CD4-positive, alpha-beta memory T cell (primary cell): ENCODE measurements around the gene FUT4. TPM values are rescaled to one million over a fixed set of nuclear protein-coding genes. Genes with fewer than 3 reads are reported as not detected.
"Not testable (repeated sequence)": the region's sequence is repeated elsewhere in the genome, so short reads cannot be mapped to it uniquely, and the experiment has no call there.

Experiments
- CTCF ChIA-PET: fragments of 350-600 bp; sonication (Branson Sonifier 250); formaldehyde crosslinking; loops from one replicate; lab custom pipeline; 2021; ENCODE audit warnings: inconsistent platforms; ENCODE audit not compliant: partially characterized antibody; lab: Charles Lee
- POLR2A ChIA-PET: fragments of 350-600 bp; sonication (Branson Sonifier 250); formaldehyde crosslinking; loops from one replicate; lab custom pipeline; 2021; ENCODE audit not compliant: partially characterized antibody; lab: Charles Lee
- DNase-seq, 5 donors: peaks; one replicate each; pipeline versions ENCODE4 v3.0.0 to v3.0.0-alpha.2; 2020 to 2022; ENCODE audit warnings: mixed read lengths in 1 of 5
- H3K27ac ChIP-seq: one replicate; pipeline ENCODE4 v1.7.0; 2013; ENCODE audit warnings: low read depth, low read length
- H3K27me3 ChIP-seq: 2 replicates; pipeline ENCODE4 v1.7.0; 2013; ENCODE audit warnings: mild to moderate bottlenecking, low read length, moderate library complexity; ENCODE audit not compliant: insufficient read depth
- H3K36me3 ChIP-seq: 2 replicates; pipeline ENCODE4 v1.7.0; 2013; ENCODE audit warnings: mild to moderate bottlenecking, low read length, moderate library complexity; ENCODE audit not compliant: insufficient read depth
- H3K4me1 ChIP-seq: 2 replicates; pipeline ENCODE4 v1.7.0; 2013; ENCODE audit warnings: mild to moderate bottlenecking, low read length, moderate library complexity; ENCODE audit not compliant: insufficient read depth
- H3K4me3 ChIP-seq, 2 donors: one replicate each; pipeline ENCODE4 v1.7.0; 2013; ENCODE audit warnings: low read length in 2 of 2, mild to moderate bottlenecking in 1 of 2
- H3K9me3 ChIP-seq, 2 donors: one replicate each; pipeline ENCODE4 v1.7.0; 2013; ENCODE audit warnings: low read length in 2 of 2, control low read depth in 1 of 2; ENCODE audit not compliant: control insufficient read depth in 1 of 2
- H3K27ac Mint-ChIP-seq, 7 donors: one replicate each; pipeline ENCODE4 v1.8.0; 2020 to 2021; ENCODE audit warnings: mixed read lengths in 7 of 7, mild to moderate bottlenecking in 6 of 7, inconsistent platforms in 3 of 7, moderate library complexity in 3 of 7
- H3K27me3 Mint-ChIP-seq, 2 donors: one replicate each; pipeline ENCODE4 v1.8.0; 2020 to 2021; ENCODE audit warnings: mixed read lengths in 2 of 2
- H3K36me3 Mint-ChIP-seq, 2 donors: one replicate each; pipeline ENCODE4 v1.8.0; 2020 to 2021; ENCODE audit warnings: mixed read lengths in 2 of 2, inconsistent platforms in 1 of 2, mild to moderate bottlenecking in 1 of 2
- H3K4me1 Mint-ChIP-seq, 4 donors: one replicate each; pipeline ENCODE4 v1.8.0; 2020 to 2021; ENCODE audit warnings: mixed read lengths in 4 of 4, mild to moderate bottlenecking in 1 of 4
- H3K4me3 Mint-ChIP-seq, 8 donors: one replicate each; pipeline ENCODE4 v1.8.0; 2020 to 2021; ENCODE audit warnings: mixed read lengths in 8 of 8, mild to moderate bottlenecking in 7 of 8, moderate library complexity in 6 of 8, inconsistent platforms in 3 of 8
- H3K9me3 Mint-ChIP-seq, 8 donors: one replicate each; pipeline ENCODE4 v1.8.0; 2020 to 2021; ENCODE audit warnings: mixed read lengths in 8 of 8, mild to moderate bottlenecking in 5 of 8, inconsistent platforms in 3 of 8, moderate library complexity in 1 of 8
- intact Hi-C: fragments of 100-400 bp; cut with micrococcal nuclease; formaldehyde crosslinking; loops from one replicate; pipeline ENCODE4 v1.15.1; 2023
- polyA plus RNA-seq, 2 donors: library from polyadenylated mRNA; unstranded; fragments of 300-500 nt; fragmentation: Illumina TruSeq; gene quantifications; one replicate each; pipeline ENCODE4 v1.2.3, GENCODE V29; 2021
- total RNA-seq, 2 experiments: library from RNA; stranded (reverse); gene quantifications; one replicate each; pipeline ENCODE4 v1.2.3, GENCODE V29; 2021

The FUT4 gene
- total and polyA plus RNA-seq, 4 experiments from 2014 or later: 1.6 to 7.4 (median 4.4) TPM

DNA sequence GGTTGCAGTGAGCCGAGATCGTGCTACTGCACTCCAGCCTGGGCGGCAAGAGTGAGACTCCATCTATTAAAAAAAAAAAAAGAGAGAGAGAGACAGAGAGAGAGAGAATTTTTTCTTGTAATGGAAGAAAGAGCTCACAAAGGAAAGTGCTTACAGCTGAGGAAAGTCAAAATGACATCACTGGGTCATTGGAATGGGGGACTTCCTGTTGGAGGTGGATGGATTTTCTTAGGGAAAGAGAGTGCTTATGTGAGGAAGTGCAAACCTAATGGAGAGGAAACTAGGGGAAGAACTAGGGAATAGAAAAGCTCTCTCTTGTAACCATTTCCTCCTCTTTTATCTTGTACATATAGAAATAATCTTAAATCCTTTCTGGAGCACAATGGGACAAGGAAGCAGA lies 17.1 kb downstream of the FUT4 start:
- H3K36me3 Mint-ChIP-seq: no peaks in the 10 kb centered on the region
- H3K27me3 Mint-ChIP-seq: no peaks in the 10 kb centered on the region
- CTCF ChIA-PET: no interaction called here
- intact Hi-C loops: no loop called here
- H3K36me3 ChIP-seq: no peaks in the 10 kb centered on the region
- no peak overlapping the region for H3K27ac ChIP-seq
- H3K4me3 ChIP-seq: no peak overlapping the region
- peaks cover 0 to 1% (median 0%) of the 10 kb centered on the region in 4 donors for H3K4me1 Mint-ChIP-seq
- POLR2A ChIA-PET: no interaction called here
- H3K4me1 ChIP-seq: no peaks in the 10 kb centered on the region
- H3K9me3 ChIP-seq: no peaks in the 10 kb centered on the region
- no peak overlapping the region for H3K4me3 Mint-ChIP-seq
- no peaks in the 10 kb centered on the region for H3K9me3 Mint-ChIP-seq
- H3K27ac Mint-ChIP-seq: peak overlapping the region in 1 of 7 donors; percentile 53
- no peaks in the 10 kb centered on the region for H3K27me3 ChIP-seq
- DNase-seq: no peak

DNA sequence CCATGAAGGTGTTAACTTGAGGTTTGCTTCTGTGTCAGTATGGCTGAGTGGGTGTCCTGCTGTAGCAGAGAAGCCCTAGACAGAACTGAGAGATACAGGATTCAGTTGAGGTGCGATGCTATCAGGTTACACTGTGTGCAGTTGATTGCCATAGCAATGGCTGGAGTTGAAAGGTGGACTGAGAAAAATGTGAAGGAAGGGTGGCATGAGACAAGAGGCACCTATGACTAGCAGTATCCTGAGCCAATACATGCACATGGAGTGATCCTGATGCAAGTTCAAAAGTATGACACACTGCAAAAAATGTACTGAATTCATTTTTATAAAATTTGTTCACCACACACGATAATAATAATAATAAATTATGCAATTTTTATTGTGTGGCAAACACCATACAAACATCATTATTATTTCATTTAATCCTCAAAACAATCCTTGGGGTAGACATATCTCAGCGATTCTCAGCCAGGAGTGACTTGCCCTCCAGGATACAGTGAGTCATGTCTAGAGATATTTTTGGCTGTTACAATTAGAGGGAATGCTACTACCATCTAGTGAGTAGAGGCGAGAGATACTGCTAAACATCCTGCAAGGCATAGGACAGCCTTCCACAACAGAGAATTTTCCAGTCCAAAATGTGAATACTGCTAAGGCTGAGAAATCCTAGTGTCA lies 19.6 kb downstream of the FUT4 start:
- no peaks in the 10 kb centered on the region for H3K36me3 Mint-ChIP-seq
- Histone ChIP-seq H3K9me3 (no peaks in the 10 kb centered on the region), H3K36me3 (no peaks in the 10 kb centered on the region), H3K4me1 (no peaks in the 10 kb centered on the region), H3K27ac (no peak overlapping the region), H3K27me3 (no peaks in the 10 kb centered on the region), H3K4me3 (no peak overlapping the region)
- DNase-seq: no peak
- CTCF ChIA-PET: interaction anchor here (0.5 kb wide), 1 partner anchor 1900 kb away, joined by 3 read pairs; no protein-coding TSS in a partner anchor
- no peaks in the 10 kb centered on the region for H3K27me3 Mint-ChIP-seq
- intact Hi-C loops: no loop called here
- peak overlapping the region in 1 of 7 donors; percentile 91 for H3K27ac Mint-ChIP-seq
- H3K4me3 Mint-ChIP-seq: no peak overlapping the region
- POLR2A ChIA-PET: no interaction called here
- no peaks in the 10 kb centered on the region for H3K4me1 Mint-ChIP-seq
- H3K9me3 Mint-ChIP-seq: peaks cover 0 to 2% (median 0%) of the 10 kb centered on the region in 8 donors

DNA sequence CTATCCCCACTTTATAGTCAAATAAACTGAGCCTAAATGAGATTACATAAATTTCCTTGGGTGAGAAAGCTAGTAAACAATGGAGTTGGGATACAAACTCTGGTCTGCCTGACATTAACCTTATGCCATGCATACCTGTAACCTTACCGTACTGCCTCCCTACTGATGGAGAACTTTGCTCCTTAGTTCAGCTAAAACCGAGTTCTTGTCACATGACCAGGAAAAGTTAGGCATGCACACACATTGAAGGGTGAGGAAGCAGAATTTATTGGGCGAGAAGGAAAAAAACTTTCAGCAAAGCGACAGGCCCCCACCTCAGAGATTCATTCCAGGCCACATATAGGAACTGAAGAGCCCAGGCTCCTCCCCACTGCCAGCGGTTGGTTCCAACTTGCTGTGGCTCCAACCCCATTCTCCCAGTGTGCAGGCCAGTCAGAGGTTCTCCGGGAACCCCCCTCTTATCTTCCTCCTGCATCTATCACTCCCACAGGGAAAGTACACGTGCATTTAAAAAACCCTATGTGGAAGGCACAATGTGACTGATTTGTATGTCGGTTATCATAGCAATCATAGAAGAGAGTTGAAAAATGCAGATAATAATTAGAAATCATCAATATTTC lies 20.2 kb downstream of the FUT4 start:
- no peak for DNase-seq
- CTCF ChIA-PET: no interaction called here
- H3K27ac ChIP-seq: no peak overlapping the region
- H3K4me1 ChIP-seq: no peaks in the 10 kb centered on the region
- H3K4me3 ChIP-seq: no peak overlapping the region
- H3K36me3 ChIP-seq: no peaks in the 10 kb centered on the region
- Mint-ChIP-seq H3K4me1 (no peaks in the 10 kb centered on the region), H3K27me3 (no peaks in the 10 kb centered on the region), H3K27ac (no peak overlapping the region), H3K4me3 (no peak overlapping the region), H3K36me3 (no peaks in the 10 kb centered on the region), H3K9me3 (peaks cover 0 to 2% (median 0%) of the 10 kb centered on the region in 8 donors)
- POLR2A ChIA-PET: no interaction called here
- intact Hi-C loops: no loop called here
- no peaks in the 10 kb centered on the region for H3K27me3 ChIP-seq
- H3K9me3 ChIP-seq: no peaks in the 10 kb centered on the region

DNA sequence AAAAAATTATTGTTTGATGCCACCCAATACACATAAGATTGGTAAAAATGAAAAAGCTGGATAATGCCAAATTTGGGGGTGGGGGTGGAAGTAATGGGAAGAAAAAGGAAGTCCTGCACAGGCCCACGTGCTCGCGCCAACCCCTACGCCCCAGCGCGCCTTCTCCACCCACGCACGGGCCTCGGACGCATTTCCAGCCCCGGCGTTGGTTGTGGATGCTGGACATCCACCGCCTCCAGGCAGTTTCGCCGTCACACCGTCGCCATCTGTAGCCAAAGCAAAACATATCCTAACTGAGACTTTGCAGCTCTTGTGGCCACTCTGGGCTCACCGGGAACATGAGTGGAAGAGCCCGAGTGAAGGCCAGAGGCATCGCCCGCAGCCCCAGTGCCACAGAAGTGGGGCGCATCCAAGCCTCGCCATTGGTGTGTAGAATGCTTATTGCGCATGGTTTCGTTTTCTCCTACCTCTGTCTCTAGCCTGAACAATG lies 23.5 kb downstream of the FUT4 start, which contains the start of gene PIWIL4:
PIWIL4 (plus strand) TSS at position 188 of the 490 bp plus-strand sequence; CDS start at position 339, 151 bp downstream.
- Histone ChIP-seq H3K27me3 (no peaks in the 10 kb centered on the region), H3K27ac (no peak within 1 kb of the TSS), H3K36me3 (no peaks in the 10 kb centered on the region), H3K4me3 (no peak within 1 kb of the TSS), H3K4me1 (no peaks in the 10 kb centered on the region), H3K9me3 (no peaks in the 10 kb centered on the region)
- Mint-ChIP-seq H3K27ac (no peak within 1 kb of the TSS), H3K4me1 (no peaks in the 10 kb centered on the region), H3K36me3 (no peaks in the 10 kb centered on the region), H3K4me3 (no peak within 1 kb of the TSS), H3K9me3 (peaks cover 0 to 2% (median 0%) of the 10 kb centered on the region in 8 donors), H3K27me3 (no peaks in the 10 kb centered on the region)
- DNase-seq: no peak
- CTCF ChIA-PET: no interaction called here
- POLR2A ChIA-PET: no interaction called here
- intact Hi-C loops: no loop called here

DNA sequence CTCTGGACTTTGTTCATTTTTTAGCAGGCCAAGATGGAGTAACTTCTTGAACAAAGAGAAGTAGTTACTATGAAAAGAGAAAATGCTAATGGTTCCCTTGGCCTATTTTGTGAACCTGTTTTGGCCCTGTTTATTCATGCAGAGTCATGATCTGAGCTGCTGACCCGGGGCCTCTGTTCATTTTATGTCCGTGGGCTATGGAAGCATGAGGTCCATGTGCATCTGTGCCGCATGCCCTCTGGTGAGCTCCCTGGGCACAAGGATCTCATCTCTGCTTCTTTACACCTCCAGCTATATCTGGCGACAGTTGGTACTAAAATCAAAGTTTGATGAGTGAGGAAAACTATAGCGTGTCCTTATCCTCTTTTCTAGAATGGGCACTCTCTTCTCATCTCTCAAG lies 24.5 kb downstream of the FUT4 start:
- intact Hi-C loops: no loop called here
- H3K9me3 Mint-ChIP-seq: peaks cover 0 to 4% (median 0%) of the 10 kb centered on the region in 8 donors
- H3K36me3 Mint-ChIP-seq: peaks cover 0 to 3% of the 10 kb centered on the region in 2 donors
- H3K27me3 Mint-ChIP-seq: no peaks in the 10 kb centered on the region
- ChIA-PET POLR2A (no interaction called here), CTCF (no interaction called here)
- Histone ChIP-seq H3K36me3 (no peaks in the 10 kb centered on the region), H3K27me3 (no peaks in the 10 kb centered on the region), H3K4me1 (no peaks in the 10 kb centered on the region), H3K27ac (no peak overlapping the region), H3K9me3 (no peaks in the 10 kb centered on the region), H3K4me3 (no peak overlapping the region)
- H3K4me1 Mint-ChIP-seq: no peaks in the 10 kb centered on the region
- no peak for DNase-seq
- no peak overlapping the region for H3K27ac Mint-ChIP-seq
- no peak overlapping the region for H3K4me3 Mint-ChIP-seq

DNA sequence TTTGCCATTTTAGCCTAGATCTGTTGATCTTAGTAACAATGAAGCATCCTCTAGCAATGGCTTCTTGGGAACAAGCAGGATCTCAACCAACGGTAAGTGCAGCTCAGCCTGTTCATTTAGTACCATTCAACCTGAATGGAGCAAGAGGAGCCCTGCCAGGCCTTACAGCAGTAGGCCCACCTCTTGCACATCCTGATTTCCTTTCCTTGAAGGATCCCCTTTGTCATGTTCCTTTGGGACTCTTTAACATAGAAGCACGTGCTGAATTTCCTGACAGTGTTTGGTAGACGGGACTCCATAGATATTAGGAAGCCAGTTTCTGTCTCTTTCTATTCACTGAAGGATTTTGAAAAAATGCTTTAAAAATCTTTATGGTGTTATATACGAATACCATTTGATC lies 25.0 kb downstream of the FUT4 start:
- H3K27me3 Mint-ChIP-seq: no peaks in the 10 kb centered on the region
- peaks cover 0 to 4% (median 0%) of the 10 kb centered on the region in 8 donors for H3K9me3 Mint-ChIP-seq

DNA sequence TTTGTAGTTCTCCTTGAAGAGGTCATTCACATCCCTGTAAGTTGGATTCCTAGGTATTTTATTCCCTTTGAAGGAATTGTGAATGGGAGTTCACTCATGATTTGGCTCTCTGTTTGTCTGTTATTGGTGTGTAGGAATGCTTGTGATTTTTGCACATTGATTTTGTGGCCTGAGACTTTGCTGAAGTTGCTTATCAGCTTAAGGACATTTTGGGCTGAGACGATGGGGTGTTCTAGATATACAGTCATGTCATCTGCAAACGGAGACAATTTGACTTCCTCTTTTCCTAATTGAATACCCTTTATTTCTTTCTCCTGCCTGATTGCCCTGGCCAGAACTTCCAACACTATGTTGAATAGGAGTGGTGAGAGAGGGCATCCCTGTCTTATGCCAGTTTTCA lies 29.3 kb downstream of the FUT4 start:
- intact Hi-C loops, H3K4me3 ChIP-seq, H3K27me3 Mint-ChIP-seq, H3K4me3 Mint-ChIP-seq, H3K9me3 ChIP-seq, H3K36me3 ChIP-seq, CTCF ChIA-PET, H3K27ac Mint-ChIP-seq, H3K36me3 Mint-ChIP-seq, H3K4me1 ChIP-seq, H3K27ac ChIP-seq, H3K27me3 ChIP-seq, POLR2A ChIA-PET, H3K9me3 Mint-ChIP-seq, DNase-seq, H3K4me1 Mint-ChIP-seq: not testable (repeated sequence)

More for the DNA sequence above, 25.0 kb downstream of the FUT4 start:
- Histone ChIP-seq H3K27ac (no peak overlapping the region), H3K4me1 (no peaks in the 10 kb centered on the region), H3K27me3 (no peaks in the 10 kb centered on the region), H3K9me3 (no peaks in the 10 kb centered on the region), H3K36me3 (no peaks in the 10 kb centered on the region), H3K4me3 (no peak overlapping the region)
- no peak overlapping the region for H3K4me3 Mint-ChIP-seq
- POLR2A ChIA-PET: no interaction called here
- H3K4me1 Mint-ChIP-seq: no peaks in the 10 kb centered on the region
- no peak for DNase-seq
- intact Hi-C loops: no loop called here
- H3K36me3 Mint-ChIP-seq: peaks cover 0 to 3% of the 10 kb centered on the region in 2 donors
- no peak overlapping the region for H3K27ac Mint-ChIP-seq
- CTCF ChIA-PET: no interaction called here
